Measurements from ENCODE around the gene CAMK1D. TPM values are rescaled to one million over a fixed set of nuclear protein-coding genes. Genes with fewer than 3 reads are reported as not detected.

Gene CAMK1D
- total and polyA plus RNA-seq, 9 donors: 1.9 to 7.4 (median 3.9) TPM

- Histone ChIP-seq H3K4me3 (ENCODE audit: low read length) (no peak overlapping the region), H3K27ac (ENCODE audit: low read length) (no peak overlapping the region), H3K9me3 (replicated peaks; ENCODE audit: control insufficient read depth, low read depth, low read length) (no peaks in the 10 kb centered on the region), H3K27me3 (ENCODE audit: control insufficient read depth, insufficient read depth, low read length) (no peaks in the 10 kb centered on the region), H3K36me3 (ENCODE audit: control insufficient read depth, insufficient read depth, low read length) (no peaks in the 10 kb centered on the region), H3K4me1 (ENCODE audit: control insufficient read depth, insufficient read depth, low read length) (no peaks in the 10 kb centered on the region)
- no peak for DNase-seq
Measured at GRCh38 chr10:12675186-12675585, 325.8 kb downstream of the CAMK1D start.

GRCh38 chr10:12679636-12680035 is 330.3 kb downstream of the CAMK1D start:
- Histone ChIP-seq H3K27me3 (ENCODE audit: control insufficient read depth, insufficient read depth, low read length) (no peaks in the 10 kb centered on the region), H3K4me1 (ENCODE audit: control insufficient read depth, insufficient read depth, low read length) (no peaks in the 10 kb centered on the region), H3K4me3 (ENCODE audit: low read length) (no peak overlapping the region), H3K27ac (ENCODE audit: low read length) (no peak overlapping the region), H3K9me3 (replicated peaks; ENCODE audit: control insufficient read depth, low read depth, low read length) (no peaks in the 10 kb centered on the region), H3K36me3 (ENCODE audit: control insufficient read depth, insufficient read depth, low read length) (no peaks in the 10 kb centered on the region)
- no peak for DNase-seq
- WGBS (ENCODE audit: insufficient coverage): 71% methylated on average over 6 of the region's 6 CpGs

- H3K27me3 ChIP-seq (ENCODE audit: control insufficient read depth, insufficient read depth, low read length): no peaks in the 10 kb centered on the region
- DNase-seq: no peak
- H3K4me1 ChIP-seq (ENCODE audit: control insufficient read depth, insufficient read depth, low read length): peaks cover 2% of the 10 kb centered on the region
- 65% methylated on average over 5 of the region's 5 CpGs for WGBS (ENCODE audit: insufficient coverage)
- H3K4me3 ChIP-seq (ENCODE audit: low read length): no peak overlapping the region
- H3K27ac ChIP-seq (ENCODE audit: low read length): no peak overlapping the region
- no peaks in the 10 kb centered on the region for H3K36me3 ChIP-seq (ENCODE audit: control insufficient read depth, insufficient read depth, low read length)
- H3K9me3 ChIP-seq (replicated peaks; ENCODE audit: control insufficient read depth, low read depth, low read length): no peaks in the 10 kb centered on the region
Measured at GRCh38 chr10:12681252-12681651, 331.9 kb downstream of the CAMK1D start.

GRCh38 chr10:12684784-12685183 is 335.4 kb downstream of the CAMK1D start:
- no peaks in the 10 kb centered on the region for H3K9me3 ChIP-seq (replicated peaks; ENCODE audit: control insufficient read depth, low read depth, low read length)
- DNase-seq: no peak
- H3K4me1 ChIP-seq (ENCODE audit: control insufficient read depth, insufficient read depth, low read length): peaks cover 2% of the 10 kb centered on the region
- WGBS (ENCODE audit: insufficient coverage): 91% methylated on average over 8 of the region's 8 CpGs
- no peaks in the 10 kb centered on the region for H3K27me3 ChIP-seq (ENCODE audit: control insufficient read depth, insufficient read depth, low read length)
- no peak overlapping the region for H3K27ac ChIP-seq (ENCODE audit: low read length)
- no peaks in the 10 kb centered on the region for H3K36me3 ChIP-seq (ENCODE audit: control insufficient read depth, insufficient read depth, low read length)
- no peak overlapping the region for H3K4me3 ChIP-seq (ENCODE audit: low read length)

GRCh38 chr10:12685261-12686058 is 336.1 kb downstream of the CAMK1D start:
- Histone ChIP-seq H3K9me3 (replicated peaks; ENCODE audit: control insufficient read depth, low read depth, low read length) (no peaks in the 10 kb centered on the region), H3K4me3 (ENCODE audit: low read length) (no peak overlapping the region), H3K36me3 (ENCODE audit: control insufficient read depth, insufficient read depth, low read length) (no peaks in the 10 kb centered on the region), H3K27ac (ENCODE audit: low read length) (no peak overlapping the region), H3K4me1 (ENCODE audit: control insufficient read depth, insufficient read depth, low read length) (peaks cover 2% of the 10 kb centered on the region), H3K27me3 (ENCODE audit: control insufficient read depth, insufficient read depth, low read length) (no peaks in the 10 kb centered on the region)
- no peak for DNase-seq
- 49% methylated on average over 3 of the region's 11 CpGs for WGBS (ENCODE audit: insufficient coverage)

- H3K4me3 ChIP-seq (ENCODE audit: low read length): no peak overlapping the region
- peaks cover 2% of the 10 kb centered on the region for H3K4me1 ChIP-seq (ENCODE audit: control insufficient read depth, insufficient read depth, low read length)
- WGBS (ENCODE audit: insufficient coverage): 83% methylated on average over 1 of the region's 4 CpGs
- no peak for DNase-seq
- no peak overlapping the region for H3K27ac ChIP-seq (ENCODE audit: low read length)
- no peaks in the 10 kb centered on the region for H3K9me3 ChIP-seq (replicated peaks; ENCODE audit: control insufficient read depth, low read depth, low read length)
- no peaks in the 10 kb centered on the region for H3K27me3 ChIP-seq (ENCODE audit: control insufficient read depth, insufficient read depth, low read length)
- no peaks in the 10 kb centered on the region for H3K36me3 ChIP-seq (ENCODE audit: control insufficient read depth, insufficient read depth, low read length)
Measured at GRCh38 chr10:12687996-12688395, 338.6 kb downstream of the CAMK1D start.

- WGBS (ENCODE audit: insufficient coverage): 86% methylated on average over 5 of the region's 6 CpGs
- Histone ChIP-seq H3K36me3 (ENCODE audit: control insufficient read depth, insufficient read depth, low read length) (no peaks in the 10 kb centered on the region), H3K27ac (ENCODE audit: low read length) (no peak overlapping the region), H3K27me3 (ENCODE audit: control insufficient read depth, insufficient read depth, low read length) (no peaks in the 10 kb centered on the region), H3K4me3 (ENCODE audit: low read length) (no peak overlapping the region), H3K9me3 (replicated peaks; ENCODE audit: control insufficient read depth, low read depth, low read length) (no peaks in the 10 kb centered on the region), H3K4me1 (ENCODE audit: control insufficient read depth, insufficient read depth, low read length) (peaks cover 2% of the 10 kb centered on the region)
- DNase-seq: no peak
Measured at GRCh38 chr10:12689893-12690292, 340.5 kb downstream of the CAMK1D start.

GRCh38 chr10:12690525-12691126 is 341.3 kb downstream of the CAMK1D start:
- H3K4me1 ChIP-seq (ENCODE audit: control insufficient read depth, insufficient read depth, low read length): no peaks in the 10 kb centered on the region
- H3K36me3 ChIP-seq (ENCODE audit: control insufficient read depth, insufficient read depth, low read length): no peaks in the 10 kb centered on the region
- H3K27ac ChIP-seq (ENCODE audit: low read length): no peak overlapping the region
- H3K9me3 ChIP-seq (replicated peaks; ENCODE audit: control insufficient read depth, low read depth, low read length): no peaks in the 10 kb centered on the region
- WGBS (ENCODE audit: insufficient coverage): 52% methylated on average over 7 of the region's 10 CpGs
- H3K27me3 ChIP-seq (ENCODE audit: control insufficient read depth, insufficient read depth, low read length): no peaks in the 10 kb centered on the region
- no peak for DNase-seq
- H3K4me3 ChIP-seq (ENCODE audit: low read length): no peak overlapping the region

- Histone ChIP-seq H3K36me3 (ENCODE audit: control insufficient read depth, insufficient read depth, low read length) (no peaks in the 10 kb centered on the region), H3K27me3 (ENCODE audit: control insufficient read depth, insufficient read depth, low read length) (no peaks in the 10 kb centered on the region), H3K9me3 (replicated peaks; ENCODE audit: control insufficient read depth, low read depth, low read length) (no peaks in the 10 kb centered on the region), H3K4me3 (ENCODE audit: low read length) (no peak overlapping the region), H3K27ac (ENCODE audit: low read length) (no peak overlapping the region), H3K4me1 (ENCODE audit: control insufficient read depth, insufficient read depth, low read length) (no peaks in the 10 kb centered on the region)
- no CpG with 5 or more reads among the region's 7 CpGs for WGBS (ENCODE audit: insufficient coverage)
- no peak for DNase-seq
Measured at GRCh38 chr10:12691596-12691995, 342.2 kb downstream of the CAMK1D start.

- Histone ChIP-seq H3K36me3 (ENCODE audit: control insufficient read depth, insufficient read depth, low read length) (no peaks in the 10 kb centered on the region), H3K4me3 (ENCODE audit: low read length) (no peak overlapping the region), H3K27me3 (ENCODE audit: control insufficient read depth, insufficient read depth, low read length) (no peaks in the 10 kb centered on the region), H3K9me3 (replicated peaks; ENCODE audit: control insufficient read depth, low read depth, low read length) (no peaks in the 10 kb centered on the region), H3K27ac (ENCODE audit: low read length) (no peak overlapping the region), H3K4me1 (ENCODE audit: control insufficient read depth, insufficient read depth, low read length) (no peaks in the 10 kb centered on the region)
- WGBS (ENCODE audit: insufficient coverage): 93% methylated on average over 3 of the region's 9 CpGs
- no peak for DNase-seq
Measured at GRCh38 chr10:12697764-12698163, 348.4 kb downstream of the CAMK1D start.
